ENCODE measurements around the gene ZDHHC5. TPM values are rescaled to one million over a fixed set of nuclear protein-coding genes. Genes with fewer than 3 reads are reported as not detected.

The ZDHHC5 gene
- total RNA-seq, 1 experiment from 2014 or later: 64.1 TPM

- Histone ChIP-seq H3K36me3 (ENCODE audit: control insufficient read depth in 1 of 2, insufficient read depth in 2 of 2, low read length in 2 of 2) (no peaks in the 10 kb centered on the region), H3K27ac (ENCODE audit: low read depth, low read length) (peak within 1 kb of the TSS; percentile 86), H4K20me1 (ENCODE audit: insufficient read depth) (no peaks in the 10 kb centered on the region), H3K27me3 (ENCODE audit: insufficient read depth, low read length) (no peaks in the 10 kb centered on the region), H3K4me3 (replicated peaks in 1 of 2; ENCODE audit: low read depth in 1 of 2, low read length in 2 of 2) (peak within 1 kb of the TSS; percentile 91 to 98), H3K9ac (ENCODE audit: low read length) (peak within 1 kb of the TSS; percentile 98), H3K4me1 (ENCODE audit: control insufficient read depth in 1 of 2, insufficient read depth in 2 of 2, low read length in 2 of 2) (peaks cover 18 to 22% of the 10 kb centered on the region in 2 experiments), H2AFZ (ENCODE audit: low read depth, low read length, poor library complexity, severe bottlenecking) (no peak within 1 kb of the TSS), H3K9me3 (ENCODE audit: control insufficient read depth in 1 of 2, insufficient read depth in 1 of 2, low read depth in 1 of 2, low read length in 2 of 2) (no peaks in the 10 kb centered on the region), H3K4me2 (ENCODE audit: low read length) (peak within 1 kb of the TSS; percentile 78), H3K79me2 (ENCODE audit: insufficient read depth, low read length) (peaks cover 63% of the 10 kb centered on the region), H3K9me2 (ENCODE audit: insufficient read depth) (no peaks in the 10 kb centered on the region)
- intact Hi-C loops (cut with micrococcal nuclease): loop anchor here (1.0 to 5.0 kb wide), 4 partner anchors 29 to 865 kb away; partner anchors contain the start of genes LPXN, SELENOH, TIMM10 and ZFP91
- RAD21 ChIA-PET (ENCODE audit: low non-redundant PET in 1 of 2, low total read pairs in 2 of 2, uncharacterized antibody in 2 of 2, unreplicated experiment in 2 of 2): no interaction called here
- TSS peak; percentile 68 for BruUV-seq (replicated peaks)
- no peak for TF ChIP-seq REST (IDR thresholded peaks at IDR 0.05; ENCODE audit: low read depth)
- TF ChIP-seq SP1 (IDR thresholded peaks at IDR 0.05; ENCODE audit: low read depth): peak; percentile 98
- TF ChIP-seq ELF1 (IDR thresholded peaks at IDR 0.05; ENCODE audit: borderline replicate concordance, low read depth): peak; percentile 72
- TF ChIP-seq SIN3A (IDR thresholded peaks at IDR 0.05; ENCODE audit: low read depth): peak; percentile 44
- TF ChIP-seq YY1 (IDR thresholded peaks at IDR 0.05; ENCODE audit: extremely low read depth, insufficient replicate concordance, low read depth, low read length): peak; percentile 92
- TF ChIP-seq RAD21 (IDR thresholded peaks at IDR 0.05; ENCODE audit: low read depth): no peak
- peak; percentile 65 for TF ChIP-seq POLR2AphosphoS5 (IDR thresholded peaks at IDR 0.05; ENCODE audit: low read depth, low read length)
- TF ChIP-seq EZH2phosphoT487 (IDR thresholded peaks at IDR 0.05; ENCODE audit: borderline replicate concordance): no peak
- peak; percentile 98 for TF ChIP-seq SRF (IDR thresholded peaks at IDR 0.05; ENCODE audit: low read depth)
- TF ChIP-seq, protein P1, sequence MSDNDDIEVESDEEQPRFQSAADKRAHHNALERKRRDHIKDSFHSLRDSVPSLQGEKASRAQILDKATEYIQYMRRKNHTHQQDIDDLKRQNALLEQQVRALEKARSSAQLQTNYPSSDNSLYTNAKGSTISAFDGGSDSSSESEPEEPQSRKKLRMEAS (IDR thresholded peaks at IDR 0.05): peak; percentile 60
- TF ChIP-seq POLR2A (IDR thresholded peaks at IDR 0.05; ENCODE audit: borderline replicate concordance, extremely low read depth, insufficient read depth, insufficient read length): peak; percentile 2
- TF ChIP-seq EGR1 (IDR thresholded peaks at IDR 0.05; ENCODE audit: low read depth): peak; percentile 9
- ATAC-seq: peak; percentile 85
- peak; percentile 99 for DNase-seq (ENCODE audit: low read depth, low spot score)
- POLR2A ChIA-PET: interaction anchor here (0.6 to 2.0 kb wide), 10 partner anchors 10 to 292 kb away, joined by 3 to 8 read pairs (median 4); partner anchors contain the start of genes CTNND1 and SELENOH
- CTCF ChIA-PET: interaction anchor here (1.0 to 1.4 kb wide), 4 partner anchors 88 to 802 kb away, joined by 3 to 9 read pairs (median 3); no protein-coding TSS in a partner anchor
These were observed 44.6 kb downstream of the ZDHHC5 start, which contains the start of gene TMX2 for GRCh38 chr11:57712256-57713150. TMX2 (plus strand) TSS chr11:57712593; CDS start chr11:57712619, 26 bp downstream.

Data from HCT116 (cell line).